IMR-90 (cell line): ENCODE data around the gene ITGA5.

Source experiments
- FOS ChIP-seq: fragments of 150-350 bp; IDR thresholded peaks from 2 replicates; pipeline ENCODE4 v1.6.1; 2016; ENCODE audit warnings: low read depth, low read length
- MAZ ChIP-seq: IDR thresholded peaks from 2 replicates; pipeline ENCODE4 v1.6.1; 2012; ENCODE audit warnings: low read depth, mild to moderate bottlenecking, low read length, improper control_type of control experiment, moderate library complexity, borderline replicate concordance
- NFE2L2 ChIP-seq: fragments of 150-350 bp; IDR thresholded peaks from 2 replicates; pipeline ENCODE4 v1.6.1; 2016; ENCODE audit warnings: low read depth, mild to moderate bottlenecking, low read length
- POLR2A ChIP-seq: IDR thresholded peaks from 2 replicates; pipeline ENCODE4 v1.6.1; 2012; ENCODE audit warnings: mild to moderate bottlenecking, low read depth, low read length
- RFX5 ChIP-seq: IDR thresholded peaks from 2 replicates; pipeline ENCODE4 v1.8.0; 2012; ENCODE audit warnings: low read depth, mild to moderate bottlenecking, low read length, moderate library complexity
- SMC3 ChIP-seq: fragments of 150-350 bp; IDR thresholded peaks from 2 replicates; pipeline ENCODE4 v1.6.1; 2016; ENCODE audit warnings: low read depth, mild to moderate bottlenecking, antibody characterized with exemption, low read length, moderate library complexity
- TF ChIP-seq, protein P1 (sequence below): conservative IDR thresholded peaks from 2 replicates; pipeline ENCODE4 v1.5.1; 2012; ENCODE audit warnings: mild to moderate bottlenecking, low read depth, low read length, improper control_type of control experiment

GRCh38 chr12:54364413-54364812 lies 54.7 kb downstream of the ITGA5 start, which contains the start of gene GPR84:
- TF ChIP-seq, protein P1, sequence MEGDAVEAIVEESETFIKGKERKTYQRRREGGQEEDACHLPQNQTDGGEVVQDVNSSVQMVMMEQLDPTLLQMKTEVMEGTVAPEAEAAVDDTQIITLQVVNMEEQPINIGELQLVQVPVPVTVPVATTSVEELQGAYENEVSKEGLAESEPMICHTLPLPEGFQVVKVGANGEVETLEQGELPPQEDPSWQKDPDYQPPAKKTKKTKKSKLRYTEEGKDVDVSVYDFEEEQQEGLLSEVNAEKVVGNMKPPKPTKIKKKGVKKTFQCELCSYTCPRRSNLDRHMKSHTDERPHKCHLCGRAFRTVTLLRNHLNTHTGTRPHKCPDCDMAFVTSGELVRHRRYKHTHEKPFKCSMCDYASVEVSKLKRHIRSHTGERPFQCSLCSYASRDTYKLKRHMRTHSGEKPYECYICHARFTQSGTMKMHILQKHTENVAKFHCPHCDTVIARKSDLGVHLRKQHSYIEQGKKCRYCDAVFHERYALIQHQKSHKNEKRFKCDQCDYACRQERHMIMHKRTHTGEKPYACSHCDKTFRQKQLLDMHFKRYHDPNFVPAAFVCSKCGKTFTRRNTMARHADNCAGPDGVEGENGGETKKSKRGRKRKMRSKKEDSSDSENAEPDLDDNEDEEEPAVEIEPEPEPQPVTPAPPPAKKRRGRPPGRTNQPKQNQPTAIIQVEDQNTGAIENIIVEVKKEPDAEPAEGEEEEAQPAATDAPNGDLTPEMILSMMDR, result no peak
- TF ChIP-seq RFX5, result no peak
- TF ChIP-seq FOS, result no peak
- TF ChIP-seq POLR2A, result no peak
- TF ChIP-seq SMC3, result no peak
- TF ChIP-seq MAZ, result no peak
- TF ChIP-seq NFE2L2, result no peak
